ENCODE measurements around the gene APOA1.

APOA1 gene

DNA sequence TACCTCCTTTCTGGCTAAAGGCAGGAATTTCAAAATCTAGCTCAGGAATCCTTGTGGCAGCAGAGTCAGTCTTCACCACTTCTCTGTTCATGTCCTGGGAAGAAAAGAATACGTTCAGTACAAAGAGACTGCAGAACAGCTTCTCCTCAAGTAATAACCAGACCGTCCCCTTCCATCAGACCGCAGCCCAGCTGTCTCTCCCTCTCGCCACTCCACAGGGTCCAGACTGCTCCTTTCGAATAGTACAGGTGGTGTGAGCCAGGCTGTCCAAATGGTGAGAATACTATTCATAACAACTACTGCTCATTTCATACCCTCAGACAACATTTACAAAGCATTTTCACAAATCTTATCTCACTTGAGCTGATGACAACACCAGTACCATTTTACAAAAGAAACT lies 50.5 kb downstream of the APOA1 start:
- DNase-seq = no peak

DNA sequence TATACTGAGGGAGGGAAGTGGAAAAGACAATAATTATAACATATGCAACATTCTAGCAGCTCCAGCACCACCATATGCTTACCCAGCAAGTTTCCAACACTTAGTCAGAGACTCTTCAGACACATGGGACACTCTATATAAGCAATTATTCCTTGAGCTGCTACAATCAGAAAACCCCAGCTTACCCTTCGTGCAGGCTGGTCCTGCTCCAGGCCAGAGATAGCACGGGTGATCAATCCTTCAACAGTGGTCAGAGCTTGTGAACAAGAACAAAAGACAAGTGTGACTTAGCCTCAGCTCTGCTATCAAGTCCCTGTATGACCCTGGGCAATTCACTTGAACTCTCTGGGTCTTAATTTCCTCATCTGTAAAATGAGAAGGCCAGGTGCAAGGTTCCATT lies 51.1 kb downstream of the APOA1 start:
- no peak for DNase-seq

Data from NCI-H446 treated with DMSO at 0.1 percent for 48 hours (cell line).